Right atrium auricular region (tissue), 2 donors: ENCODE measurements around the gene GRM5. TPM values are rescaled to one million over a fixed set of nuclear protein-coding genes. Genes with fewer than 3 reads are reported as not detected.

Experiments
- DNase-seq: peaks from one replicate; pipeline ENCODE4 v3.0.0-alpha.2; 2019; ENCODE audit warnings: low spot score
- H3K27ac ChIP-seq, 2 donors: fragments of 200-600 bp; sonication (generic); 1 replicate in 1 of 2; 2 replicates in 1 of 2; pipeline ENCODE4 v1.5.1; 2016 to 2019
- H3K27me3 ChIP-seq, 2 donors: fragments of 200-600 bp; sonication (generic); one replicate each; pipeline versions ENCODE4 v1.5.1 to v1.6.0; 2017 to 2019
- H3K36me3 ChIP-seq: fragments of 200-600 bp; sonication (generic); one replicate; pipeline ENCODE4 v1.5.1; 2016
- H3K4me1 ChIP-seq, 2 donors: fragments of 200-600 bp; sonication (generic); one replicate each; pipeline versions ENCODE4 v1.5.1 to v1.6.0; 2017 to 2019
- H3K4me3 ChIP-seq, 2 donors: fragments of 200-600 bp; sonication (generic); 1 replicate in 1 of 2; 2 replicates in 1 of 2; pipeline ENCODE4 v1.5.1; 2017 to 2019; ENCODE audit warnings: mild to moderate bottlenecking in 1 of 2, moderate library complexity in 1 of 2
- H3K9me3 ChIP-seq, 2 donors: fragments of 200-600 bp; sonication (generic); one replicate each; pipeline ENCODE4 v1.5.1; 2019
- total RNA-seq, 2 donors: library from RNA; depleted of rRNA; stranded (reverse); fragments of >200 nt; gene quantifications; one replicate each; pipeline ENCODE4 v1.1.0, GENCODE V29; 2016
- TF ChIP-seq, protein P1 (sequence below), 2 donors: fragments of 200-600 bp; sonication (generic); IDR thresholded peaks; one replicate each; pipeline ENCODE4 v1.5.1; 2019; ENCODE audit warnings: antibody characterized with exemption in 2 of 2

GRM5 gene
- total RNA-seq, 2 donors from 2014 or later: not detected

DNA sequence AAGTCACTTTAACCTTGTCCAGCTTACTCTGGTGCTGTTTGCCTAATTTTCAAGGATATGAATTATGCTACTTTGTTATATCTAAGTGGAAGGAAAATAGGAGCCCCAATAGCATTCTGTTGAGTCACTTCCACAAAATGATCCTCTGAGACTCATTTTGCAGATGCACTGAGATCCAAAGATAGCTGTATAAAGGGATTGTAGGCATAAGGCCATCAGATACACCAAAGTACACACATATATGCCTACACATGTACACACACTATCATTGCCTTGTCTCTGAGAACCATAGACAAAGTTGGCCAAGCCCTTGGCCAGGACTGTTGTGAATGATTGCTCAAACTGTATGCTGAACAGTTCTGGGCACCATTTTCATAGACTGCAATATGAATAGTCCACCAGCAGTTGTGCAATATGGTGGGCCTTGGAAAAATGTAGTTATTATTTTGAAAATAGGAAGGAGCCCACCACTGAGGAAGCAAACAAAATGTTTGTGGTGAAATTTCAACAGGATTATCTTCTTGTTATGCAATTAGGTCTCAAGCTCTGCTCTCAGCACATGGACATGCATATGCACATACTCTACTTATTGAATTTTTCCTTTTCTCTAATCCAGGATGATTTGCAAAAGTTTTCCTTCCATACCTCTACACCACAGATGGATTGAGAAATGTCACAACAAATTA lies 542.3 kb downstream of the GRM5 start:
- DNase-seq: no peak
- TF ChIP-seq, protein P1, sequence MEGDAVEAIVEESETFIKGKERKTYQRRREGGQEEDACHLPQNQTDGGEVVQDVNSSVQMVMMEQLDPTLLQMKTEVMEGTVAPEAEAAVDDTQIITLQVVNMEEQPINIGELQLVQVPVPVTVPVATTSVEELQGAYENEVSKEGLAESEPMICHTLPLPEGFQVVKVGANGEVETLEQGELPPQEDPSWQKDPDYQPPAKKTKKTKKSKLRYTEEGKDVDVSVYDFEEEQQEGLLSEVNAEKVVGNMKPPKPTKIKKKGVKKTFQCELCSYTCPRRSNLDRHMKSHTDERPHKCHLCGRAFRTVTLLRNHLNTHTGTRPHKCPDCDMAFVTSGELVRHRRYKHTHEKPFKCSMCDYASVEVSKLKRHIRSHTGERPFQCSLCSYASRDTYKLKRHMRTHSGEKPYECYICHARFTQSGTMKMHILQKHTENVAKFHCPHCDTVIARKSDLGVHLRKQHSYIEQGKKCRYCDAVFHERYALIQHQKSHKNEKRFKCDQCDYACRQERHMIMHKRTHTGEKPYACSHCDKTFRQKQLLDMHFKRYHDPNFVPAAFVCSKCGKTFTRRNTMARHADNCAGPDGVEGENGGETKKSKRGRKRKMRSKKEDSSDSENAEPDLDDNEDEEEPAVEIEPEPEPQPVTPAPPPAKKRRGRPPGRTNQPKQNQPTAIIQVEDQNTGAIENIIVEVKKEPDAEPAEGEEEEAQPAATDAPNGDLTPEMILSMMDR (IDR thresholded peaks at IDR 0.05): no peak
- H3K4me3 ChIP-seq: no peak overlapping the region
- H3K27ac ChIP-seq: no peak overlapping the region
- no peaks in the 10 kb centered on the region for H3K4me1 ChIP-seq
- H3K27me3 ChIP-seq: no peaks in the 10 kb centered on the region
- no peaks in the 10 kb centered on the region for H3K9me3 ChIP-seq
- no peaks in the 10 kb centered on the region for H3K36me3 ChIP-seq

DNA sequence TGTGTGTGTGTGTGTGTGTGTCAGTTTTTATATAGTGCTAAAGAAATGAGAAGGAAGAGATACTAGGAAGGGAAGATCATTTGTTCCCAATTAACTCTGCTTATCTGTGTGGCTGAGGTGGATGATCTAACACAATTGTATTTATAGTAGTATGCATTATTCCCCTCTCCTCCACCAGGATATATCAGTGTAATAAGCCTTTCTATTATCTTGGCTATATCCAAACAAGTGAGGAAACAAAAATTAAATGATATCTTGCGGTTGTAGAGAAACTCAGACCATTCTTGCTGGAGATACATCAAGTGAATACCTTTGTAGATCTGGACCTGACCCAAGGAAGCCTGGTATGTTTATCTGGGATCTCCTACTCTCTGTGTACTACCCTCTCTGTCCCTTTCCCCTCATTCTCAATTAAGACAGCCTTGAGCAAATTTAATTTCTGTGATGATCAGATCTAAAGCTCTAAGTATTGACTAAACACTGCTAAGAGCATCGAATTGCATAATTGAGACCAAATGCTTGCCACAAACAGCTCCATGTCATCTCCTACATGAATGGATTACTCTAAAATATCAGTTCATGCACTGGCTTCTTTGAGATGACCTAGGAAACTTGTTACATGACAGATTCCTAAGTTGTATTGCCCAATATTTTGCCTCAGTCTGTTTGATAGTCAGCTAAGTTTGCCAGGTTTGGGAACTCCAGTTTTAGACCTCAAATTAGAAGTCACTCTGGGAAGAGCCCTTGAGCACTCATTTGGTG lies 543.0 kb downstream of the GRM5 start:
- H3K27me3 ChIP-seq: no peaks in the 10 kb centered on the region
- TF ChIP-seq, protein P1 (IDR thresholded peaks at IDR 0.05): no peak
- DNase-seq: no peak
- no peak overlapping the region for H3K27ac ChIP-seq
- no peaks in the 10 kb centered on the region for H3K36me3 ChIP-seq
- no peak overlapping the region for H3K4me3 ChIP-seq
- no peaks in the 10 kb centered on the region for H3K9me3 ChIP-seq
- no peaks in the 10 kb centered on the region for H3K4me1 ChIP-seq

DNA sequence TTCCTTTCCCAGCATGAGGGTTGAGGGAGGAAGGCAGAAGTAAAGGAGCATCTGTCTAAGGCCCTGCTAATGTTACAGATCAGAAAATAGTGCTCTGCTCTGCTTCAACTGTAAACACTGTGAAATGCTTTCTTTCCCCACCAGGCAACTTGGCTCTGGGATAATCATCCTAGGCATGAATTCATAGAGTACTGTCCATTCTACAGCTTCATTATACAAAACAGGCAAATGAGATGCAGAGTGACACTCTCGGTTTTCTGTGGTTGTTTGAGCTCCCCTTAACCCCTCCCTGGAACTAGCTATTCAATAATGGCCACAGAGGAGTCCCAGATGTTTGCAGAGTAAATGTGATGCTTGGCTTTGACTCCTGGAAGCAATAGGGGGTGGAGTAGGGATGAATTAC lies 544.0 kb downstream of the GRM5 start:
- Histone ChIP-seq H3K27me3 (no peaks in the 10 kb centered on the region), H3K4me3 (no peak overlapping the region), H3K4me1 (no peaks in the 10 kb centered on the region), H3K9me3 (no peaks in the 10 kb centered on the region), H3K27ac (no peak overlapping the region), H3K36me3 (no peaks in the 10 kb centered on the region)
- TF ChIP-seq, protein P1 (IDR thresholded peaks at IDR 0.05): no peak
- no peak for DNase-seq

DNA sequence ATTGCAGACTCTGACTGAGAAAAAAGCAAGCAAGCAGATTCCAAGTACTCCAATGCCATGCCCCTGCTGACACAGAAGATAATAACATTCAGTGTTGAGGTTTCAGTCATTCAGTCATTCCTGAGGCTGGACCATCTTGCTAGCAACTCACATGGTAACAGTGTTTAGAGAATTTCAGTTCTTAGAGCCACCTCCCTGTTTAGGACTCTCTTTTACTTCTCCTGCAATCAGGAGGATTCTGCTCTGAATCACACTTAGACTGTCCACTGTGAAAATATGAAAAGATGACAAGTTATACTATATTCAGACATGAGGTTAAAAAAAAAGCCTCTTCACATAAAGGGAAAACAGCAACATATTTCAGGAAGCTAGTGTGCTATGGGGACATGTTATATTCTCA lies 544.4 kb downstream of the GRM5 start:
- Histone ChIP-seq H3K9me3 (no peaks in the 10 kb centered on the region), H3K27ac (no peak overlapping the region), H3K4me3 (no peak overlapping the region), H3K36me3 (no peaks in the 10 kb centered on the region), H3K27me3 (no peaks in the 10 kb centered on the region), H3K4me1 (no peaks in the 10 kb centered on the region)
- TF ChIP-seq, protein P1 (IDR thresholded peaks at IDR 0.05): no peak
- no peak for DNase-seq

DNA sequence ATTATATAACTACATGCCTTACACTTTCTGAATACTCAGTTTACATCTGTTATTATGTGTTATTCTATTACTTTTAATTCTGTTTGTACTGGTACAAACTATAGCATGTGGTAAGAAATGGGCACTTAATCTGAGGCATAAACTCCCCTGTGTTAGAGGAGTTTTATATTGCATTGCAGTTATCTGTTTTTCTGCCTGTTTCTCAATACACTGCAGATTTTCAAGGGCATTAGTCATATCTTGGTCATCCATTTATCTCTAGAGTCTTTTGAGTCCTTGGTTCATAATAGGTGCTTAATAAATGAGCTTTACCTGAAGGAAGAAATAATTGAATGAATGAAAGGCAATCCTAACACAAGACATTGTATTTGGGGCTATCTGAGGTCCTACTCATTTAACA lies 545.4 kb downstream of the GRM5 start:
- H3K9me3 ChIP-seq: no peaks in the 10 kb centered on the region
- H3K4me1 ChIP-seq: no peaks in the 10 kb centered on the region
- no peaks in the 10 kb centered on the region for H3K27me3 ChIP-seq
- TF ChIP-seq, protein P1 (IDR thresholded peaks at IDR 0.05): no peak
- no peak overlapping the region for H3K4me3 ChIP-seq
- H3K36me3 ChIP-seq: no peaks in the 10 kb centered on the region
- DNase-seq: no peak
- H3K27ac ChIP-seq: no peak overlapping the region
